ENCODE data around the gene DHCR7.

Gene DHCR7

GRCh38 chr11:71448257-71449171 is at the start of gene DHCR7:
DHCR7 (minus strand) TSS chr11:71448393; CDS start chr11:71444952, 3,441 bp downstream.
- H3K4me3 Mint-ChIP-seq, result peak within 1 kb of the TSS; percentile 93
- H3K27ac Mint-ChIP-seq, result peak within 1 kb of the TSS; percentile 89
- H3K36me3 Mint-ChIP-seq (ENCODE audit: low read depth), result peaks cover 33% of the 10 kb centered on the region
- no peaks in the 10 kb centered on the region for H3K27me3 Mint-ChIP-seq (ENCODE audit: low read depth)
- peaks cover 9% of the 10 kb centered on the region for H3K9me3 Mint-ChIP-seq
- peaks cover 48% of the 10 kb centered on the region for H3K4me1 Mint-ChIP-seq (ENCODE audit: low read depth)

GRCh38 chr11:71496421-71496820 is 48.2 kb upstream of the DHCR7 start:
- Mint-ChIP-seq H3K4me1 (ENCODE audit: low read depth) (peaks cover 7% of the 10 kb centered on the region), H3K27ac (no peak overlapping the region), H3K36me3 (ENCODE audit: low read depth) (peaks cover 54% of the 10 kb centered on the region), H3K27me3 (ENCODE audit: low read depth) (no peaks in the 10 kb centered on the region), H3K4me3 (no peak overlapping the region), H3K9me3 (no peaks in the 10 kb centered on the region)

GRCh38 chr11:71495286-71496230 is 47.4 kb upstream of the DHCR7 start:
- Mint-ChIP-seq H3K27me3 (ENCODE audit: low read depth) (no peaks in the 10 kb centered on the region), H3K27ac (no peak overlapping the region), H3K36me3 (ENCODE audit: low read depth) (peaks cover 53% of the 10 kb centered on the region), H3K4me1 (ENCODE audit: low read depth) (peaks cover 7% of the 10 kb centered on the region), H3K9me3 (no peaks in the 10 kb centered on the region), H3K4me3 (no peak overlapping the region)

GRCh38 chr11:71491940-71492339 is 43.7 kb upstream of the DHCR7 start:
- Mint-ChIP-seq H3K9me3 (no peaks in the 10 kb centered on the region), H3K36me3 (ENCODE audit: low read depth) (peaks cover 53% of the 10 kb centered on the region), H3K4me3 (no peak overlapping the region), H3K27me3 (ENCODE audit: low read depth) (no peaks in the 10 kb centered on the region), H3K4me1 (ENCODE audit: low read depth) (peaks cover 26% of the 10 kb centered on the region), H3K27ac (peak overlapping the region; percentile 33)

GRCh38 chr11:71491531-71491930 is 43.3 kb upstream of the DHCR7 start:
- no peaks in the 10 kb centered on the region for H3K27me3 Mint-ChIP-seq (ENCODE audit: low read depth)
- no peak overlapping the region for H3K27ac Mint-ChIP-seq
- no peaks in the 10 kb centered on the region for H3K9me3 Mint-ChIP-seq
- H3K4me1 Mint-ChIP-seq (ENCODE audit: low read depth), result peaks cover 26% of the 10 kb centered on the region
- peaks cover 49% of the 10 kb centered on the region for H3K36me3 Mint-ChIP-seq (ENCODE audit: low read depth)
- no peak overlapping the region for H3K4me3 Mint-ChIP-seq

GRCh38 chr11:71490731-71491390 is 42.7 kb upstream of the DHCR7 start:
- H3K27ac Mint-ChIP-seq, result peak overlapping the region; percentile 7

GRCh38 chr11:71490044-71490730 is 42.0 kb upstream of the DHCR7 start:
- H3K36me3 Mint-ChIP-seq (ENCODE audit: low read depth), result peaks cover 60% of the 10 kb centered on the region
- no peaks in the 10 kb centered on the region for H3K9me3 Mint-ChIP-seq
- H3K27ac Mint-ChIP-seq, result peak overlapping the region; percentile 98
- peak overlapping the region; percentile 39 for H3K4me3 Mint-ChIP-seq
- H3K4me1 Mint-ChIP-seq (ENCODE audit: low read depth), result peaks cover 26% of the 10 kb centered on the region
- H3K27me3 Mint-ChIP-seq (ENCODE audit: low read depth), result no peaks in the 10 kb centered on the region

More at GRCh38 chr11:71490731-71491390, 42.7 kb upstream of the DHCR7 start:
- Mint-ChIP-seq H3K27me3 (ENCODE audit: low read depth) (no peaks in the 10 kb centered on the region), H3K36me3 (ENCODE audit: low read depth) (peaks cover 53% of the 10 kb centered on the region), H3K4me3 (no peak overlapping the region), H3K9me3 (no peaks in the 10 kb centered on the region), H3K4me1 (ENCODE audit: low read depth) (peaks cover 26% of the 10 kb centered on the region)

GRCh38 chr11:71489311-71490043 is 41.3 kb upstream of the DHCR7 start:
- Mint-ChIP-seq H3K27me3 (ENCODE audit: low read depth) (no peaks in the 10 kb centered on the region), H3K36me3 (ENCODE audit: low read depth) (peaks cover 61% of the 10 kb centered on the region), H3K9me3 (no peaks in the 10 kb centered on the region), H3K27ac (peak overlapping the region; percentile 98), H3K4me1 (ENCODE audit: low read depth) (peaks cover 26% of the 10 kb centered on the region), H3K4me3 (peak overlapping the region; percentile 53)

- H3K36me3 Mint-ChIP-seq (ENCODE audit: low read depth), result peaks cover 63% of the 10 kb centered on the region
- peaks cover 26% of the 10 kb centered on the region for H3K4me1 Mint-ChIP-seq (ENCODE audit: low read depth)
- no peaks in the 10 kb centered on the region for H3K27me3 Mint-ChIP-seq (ENCODE audit: low read depth)
- H3K4me3 Mint-ChIP-seq, result peak overlapping the region; percentile 26
- no peaks in the 10 kb centered on the region for H3K9me3 Mint-ChIP-seq
- H3K27ac Mint-ChIP-seq, result peak overlapping the region; percentile 98
Observed at GRCh38 chr11:71488681-71489270, 40.6 kb upstream of the DHCR7 start.

GRCh38 chr11:71486320-71486719 is 38.1 kb upstream of the DHCR7 start:
- Mint-ChIP-seq H3K36me3 (ENCODE audit: low read depth) (peaks cover 62% of the 10 kb centered on the region), H3K4me1 (ENCODE audit: low read depth) (peaks cover 23% of the 10 kb centered on the region), H3K27me3 (ENCODE audit: low read depth) (no peaks in the 10 kb centered on the region), H3K27ac (no peak overlapping the region), H3K4me3 (no peak overlapping the region), H3K9me3 (no peaks in the 10 kb centered on the region)

- H3K27me3 Mint-ChIP-seq (ENCODE audit: low read depth), result no peaks in the 10 kb centered on the region
- H3K27ac Mint-ChIP-seq, result no peak overlapping the region
- no peak overlapping the region for H3K4me3 Mint-ChIP-seq
- H3K9me3 Mint-ChIP-seq, result no peaks in the 10 kb centered on the region
- H3K4me1 Mint-ChIP-seq (ENCODE audit: low read depth), result peaks cover 23% of the 10 kb centered on the region
- peaks cover 60% of the 10 kb centered on the region for H3K36me3 Mint-ChIP-seq (ENCODE audit: low read depth)
Observed at GRCh38 chr11:71485466-71485865, 37.3 kb upstream of the DHCR7 start.

- H3K4me1 Mint-ChIP-seq (ENCODE audit: low read depth), result peaks cover 21% of the 10 kb centered on the region
- no peaks in the 10 kb centered on the region for H3K27me3 Mint-ChIP-seq (ENCODE audit: low read depth)
- no peaks in the 10 kb centered on the region for H3K9me3 Mint-ChIP-seq
- H3K36me3 Mint-ChIP-seq (ENCODE audit: low read depth), result peaks cover 55% of the 10 kb centered on the region
- no peak overlapping the region for H3K4me3 Mint-ChIP-seq
- H3K27ac Mint-ChIP-seq, result no peak overlapping the region
Observed at GRCh38 chr11:71485063-71485399, 36.8 kb upstream of the DHCR7 start.

Measured in T-helper 1 cell treated with Interleukin-12 subunit alpha and Interleukin-12 subunit beta and Interleukin-4 antibody, amounts not matched to agents 30 μg/mL and 1 μg/mL, for 36 hours (primary cell).